Prostate gland (tissue), 2 donors: Measurements from ENCODE around the gene MRPL1.
A peak's percentile ranks its signal among the peaks of the same experiment; 100 is the strongest.

Experiments
- CTCF ChIP-seq, 4 experiments: fragments of 200-600 bp in 2 of 4; fragments of 450-650 bp in 2 of 4; sonication (generic) in 2 of 4; IDR thresholded peaks; 1 replicate in 3 of 4; 2 replicates in 1 of 4; pipeline ENCODE4 v1.5.1; 2016 to 2019; ENCODE audit warnings: antibody characterized with exemption in 4 of 4, mild to moderate bottlenecking in 2 of 4, moderate library complexity in 2 of 4
- POLR2A ChIP-seq: fragments of 450-650 bp; IDR thresholded peaks from one replicate; pipeline ENCODE4 v1.6.1; 2016; ENCODE audit warnings: antibody characterized with exemption, mild to moderate bottlenecking
- POLR2AphosphoS5 ChIP-seq: sonication (generic); formaldehyde crosslinking; IDR thresholded peaks from one replicate; pipeline ENCODE4 v1.6.1; 2017; ENCODE audit warnings: antibody characterized with exemption

GRCh38 chr4:77818602-77819403 is 43.8 kb upstream of the MRPL1 start, which contains the start of gene CNOT6L:
- no peak for TF ChIP-seq CTCF (IDR thresholded peaks at IDR 0.05)
- no peak for TF ChIP-seq POLR2AphosphoS5
- TF ChIP-seq POLR2A: peak; percentile 28
